GM23338 (cell line): Measurements from ENCODE around the gene CYP24A1. TPM values are rescaled to one million over a fixed set of nuclear protein-coding genes. Genes with fewer than 3 reads are reported as not detected.

Experiments
- ATAC-seq: fragments of 200-7000 bp; cut with Tn5 transposase; 3 replicates; pipeline ENCODE4 v1.9.1; 2020
- DNase-seq: peaks from one replicate; pipeline ENCODE4 v3.0.0-alpha.2; 2015; ENCODE audit warnings: low spot score
- H2AFZ ChIP-seq: fragments of 200-600 bp; sonication (generic); 2 replicates; pipeline ENCODE4 v1.8.0; 2016; ENCODE audit warnings: antibody characterized with exemption, mild to moderate bottlenecking, moderate library complexity
- H3F3A ChIP-seq: fragments of 200-600 bp; sonication (generic); replicated peaks from 2 replicates; pipeline ENCODE4 v1.8.0; 2017; ENCODE audit warnings: antibody characterized with exemption, mixed run types, low read depth
- H3K27ac ChIP-seq: fragments of 200-600 bp; sonication (generic); 2 replicates; pipeline ENCODE4 v1.6.1; 2016; ENCODE audit warnings: low read depth
- H3K27me3 ChIP-seq: fragments of 200-600 bp; sonication (generic); 2 replicates; pipeline ENCODE4 v1.8.0; 2016; ENCODE audit warnings: mild to moderate bottlenecking, mixed run types, moderate library complexity; ENCODE audit not compliant: insufficient read depth
- H3K36me3 ChIP-seq: fragments of 200-600 bp; sonication (generic); 2 replicates; pipeline ENCODE4 v1.8.0; 2016; ENCODE audit warnings: mild to moderate bottlenecking; ENCODE audit not compliant: insufficient read depth
- H3K4me1 ChIP-seq: fragments of 200-600 bp; sonication (generic); 2 replicates; pipeline ENCODE4 v1.8.0; 2016; ENCODE audit warnings: mild to moderate bottlenecking, moderate library complexity; ENCODE audit not compliant: insufficient read depth
- H3K4me2 ChIP-seq: fragments of 200-600 bp; sonication (generic); 2 replicates; pipeline ENCODE4 v1.7.1; 2017; ENCODE audit warnings: mixed run types
- H3K4me3 ChIP-seq: fragments of 200-600 bp; sonication (generic); 2 replicates; pipeline ENCODE4 v1.6.1; 2016; ENCODE audit warnings: mixed run types
- H3K79me2 ChIP-seq: fragments of 200-600 bp; sonication (generic); replicated peaks from 2 replicates; pipeline ENCODE4 v1.8.0; 2017; ENCODE audit warnings: mild to moderate bottlenecking; ENCODE audit not compliant: insufficient read depth
- H3K9me2 ChIP-seq: fragments of 200-600 bp; sonication (generic); 2 replicates; pipeline ENCODE4 v1.8.0; 2017; ENCODE audit not compliant: insufficient read depth
- H4K20me1 ChIP-seq: fragments of 200-600 bp; sonication (generic); replicated peaks from 2 replicates; pipeline ENCODE4 v1.8.0; 2017; ENCODE audit warnings: mild to moderate bottlenecking; ENCODE audit not compliant: insufficient read depth
- H3K27ac Mint-ChIP-seq: 2 replicates; pipeline ENCODE4 v1.8.0; 2020; ENCODE audit warnings: inconsistent platforms, mild to moderate bottlenecking, moderate library complexity, mixed read lengths
- H3K27me3 Mint-ChIP-seq: 3 replicates; pipeline ENCODE4 v1.8.0; 2022; ENCODE audit warnings: low read depth, mild to moderate bottlenecking, moderate library complexity, mixed read lengths, inconsistent platforms; ENCODE audit not compliant: insufficient read depth, poor library complexity
- H3K36me3 Mint-ChIP-seq: 3 replicates; pipeline ENCODE4 v1.8.0; 2021; ENCODE audit warnings: low read depth, mild to moderate bottlenecking, inconsistent platforms, moderate library complexity, mixed read lengths
- H3K4me1 Mint-ChIP-seq: 3 replicates; pipeline ENCODE4 v1.8.0; 2020; ENCODE audit warnings: mild to moderate bottlenecking, inconsistent platforms, mixed read lengths
- H3K4me3 Mint-ChIP-seq: 3 replicates; pipeline ENCODE4 v1.8.0; 2021; ENCODE audit warnings: moderate library complexity, mild to moderate bottlenecking, inconsistent platforms, mixed read lengths
- H3K9me3 Mint-ChIP-seq: 3 replicates; pipeline ENCODE4 v1.8.0; 2020; ENCODE audit warnings: moderate library complexity, mild to moderate bottlenecking, inconsistent platforms, mixed read lengths
- CREB1 ChIP-seq: fragments of 250-450 bp; sonication (Bioruptor Pico); IDR thresholded peaks from 2 replicates; pipeline ENCODE4 v1.5.0; 2020; ENCODE audit warnings: low read depth, mild to moderate bottlenecking, moderate library complexity
- CTCF ChIP-seq, 2 experiments: fragments of 200-600 bp in 1 of 2; sonication (generic) in 1 of 2; conservative IDR thresholded peaks; 2 replicates each; pipeline versions ENCODE4 v1.5.1 to v1.6.1; 2016 to 2017; ENCODE audit warnings: antibody characterized with exemption in 2 of 2, low read depth in 2 of 2, mild to moderate bottlenecking in 2 of 2, moderate library complexity in 1 of 2
- ETS1 ChIP-seq: IDR thresholded peaks from 2 replicates; pipeline ENCODE4 v1.6.1; 2016; ENCODE audit warnings: antibody characterized with exemption
- EZH2 ChIP-seq: fragments of 200-600 bp; sonication (generic); IDR thresholded peaks from one replicate; pipeline ENCODE4 v1.8.0; 2017; ENCODE audit warnings: antibody characterized with exemption, mild to moderate bottlenecking, low read depth; ENCODE audit not compliant: unreplicated experiment
- EZH2phosphoT487 ChIP-seq: fragments of 200-600 bp; sonication (generic); IDR thresholded peaks from one replicate; pipeline ENCODE4 v1.8.1; 2018; ENCODE audit warnings: antibody characterized with exemption; ENCODE audit not compliant: unreplicated experiment
- JUNB ChIP-seq: IDR thresholded peaks from one replicate; pipeline ENCODE4 v1.6.1; 2016; ENCODE audit warnings: antibody characterized with exemption; ENCODE audit not compliant: unreplicated experiment
- NANOG ChIP-seq: IDR thresholded peaks from 2 replicates; pipeline ENCODE4 v1.6.1; 2016; ENCODE audit warnings: antibody characterized with exemption, borderline replicate concordance
- POLR2AphosphoS5 ChIP-seq: IDR thresholded peaks from 2 replicates; pipeline ENCODE4 v1.6.1; 2016; ENCODE audit warnings: antibody characterized with exemption, low read depth
- REST ChIP-seq: IDR thresholded peaks from one replicate; pipeline ENCODE4 v1.6.1; 2018; ENCODE audit warnings: antibody characterized with exemption; ENCODE audit not compliant: unreplicated experiment
- STAT1 ChIP-seq: IDR thresholded peaks from one replicate; pipeline ENCODE4 v1.6.1; 2016; ENCODE audit warnings: antibody characterized with exemption; ENCODE audit not compliant: unreplicated experiment
- ZNF114 ChIP-seq: fragments of 250-450 bp; sonication (Bioruptor Pico); IDR thresholded peaks from 2 replicates; pipeline ENCODE4 v1.5.0; 2020; ENCODE audit warnings: mild to moderate bottlenecking, moderate library complexity
- ZNF331 ChIP-seq: fragments of 250-450 bp; sonication (Bioruptor Pico); IDR thresholded peaks from 2 replicates; pipeline ENCODE4 v1.5.0; 2020; ENCODE audit warnings: low read depth, mild to moderate bottlenecking, moderate library complexity
- ZNF462 ChIP-seq: fragments of 250-450 bp; sonication (Bioruptor Pico); IDR thresholded peaks from 2 replicates; pipeline ENCODE4 v1.5.0; 2020; ENCODE audit warnings: mild to moderate bottlenecking, moderate library complexity
- polyA plus RNA-seq: library from polyadenylated mRNA; unstranded; fragments of >200 nt; fragmentation: Nextera tagmentation; extraction: Ambion mirVana; gene quantifications from 2 replicates; pipeline ENCODE4 v1.2.1, GENCODE V29; 2016
- total RNA-seq: library from RNA; depleted of rRNA; stranded (reverse); fragments of >200 nt; shearing (Covaris generic); gene quantifications from 2 replicates; pipeline ENCODE4 v1.2.3, GENCODE V29; 2014

Gene CYP24A1
- total and polyA plus RNA-seq, 2 experiments from 2014 or later, result 0.10 TPM; not detected in 1

GRCh38 chr20:54110457-54110856, 63.3 kb downstream of the CYP24A1 start:
- no peaks in the 10 kb centered on the region for H3F3A ChIP-seq
- no peak overlapping the region for H3K27ac ChIP-seq
- H3K4me3 ChIP-seq, result no peak overlapping the region
- no peaks in the 10 kb centered on the region for H3K4me1 ChIP-seq
- no peaks in the 10 kb centered on the region for H3K79me2 ChIP-seq
- no peak for DNase-seq
- no peaks in the 10 kb centered on the region; the same call in 2 of the 3 replicates for H3K9me3 Mint-ChIP-seq
- no peak overlapping the region for H3K27ac Mint-ChIP-seq
- H3K36me3 ChIP-seq, result no peaks in the 10 kb centered on the region
- ATAC-seq, result no peak
- TF ChIP-seq ZNF331 (CRISPR knock-in tag) (no peak), CTCF (conservative IDR thresholded peaks at IDR 0.05; ENCODE audit: low read depth in 2 of 2) (no peak), ZNF114 (no peak), EZH2phosphoT487 (no peak), ETS1 (no peak), NANOG (no peak), CREB1 (no peak), ZNF462 (no peak), STAT1 (no peak), JUNB (no peak), POLR2AphosphoS5 (no peak), REST (no peak), EZH2 (no peak)
- H3K9me2 ChIP-seq, result no peaks in the 10 kb centered on the region
- H3K27me3 ChIP-seq, result no peaks in the 10 kb centered on the region
- no peak overlapping the region for H3K4me2 ChIP-seq
- no peak overlapping the region for H3K4me3 Mint-ChIP-seq
- peaks cover 2% of the 10 kb centered on the region for H3K27me3 Mint-ChIP-seq
- no peaks in the 10 kb centered on the region for H3K36me3 Mint-ChIP-seq
- no peaks in the 10 kb centered on the region for H4K20me1 ChIP-seq
- no peak overlapping the region for H2AFZ ChIP-seq
- H3K4me1 Mint-ChIP-seq, result peaks cover 7% of the 10 kb centered on the region; the same call in 2 of the 3 replicates
